ENCODE results near the gene MYCBP2. TPM values are rescaled to one million over a fixed set of nuclear protein-coding genes. Genes with fewer than 3 reads are reported as not detected.

Gene MYCBP2
- total RNA-seq, 4 donors from 2014 or later: 69.7 to 133 (median 116) TPM

- no peaks in the 10 kb centered on the region for H3K27me3 ChIP-seq
- H3K4me3 ChIP-seq: no peak overlapping the region
- TF ChIP-seq POLR2A (IDR thresholded peaks at IDR 0.05) (no peak), CTCF (IDR thresholded peaks at IDR 0.05) (no peak)
- intact Hi-C loops (cut with DNase I; ENCODE audit: low total_unique reads): no loop called here
- DNase-seq: no peak
- no peaks in the 10 kb centered on the region for H3K4me1 ChIP-seq
- H3K9me3 ChIP-seq: no peaks in the 10 kb centered on the region
- no peaks in the 10 kb centered on the region for H3K36me3 ChIP-seq
- no peak overlapping the region for H3K27ac ChIP-seq
These were observed 326.4 kb downstream of the MYCBP2 start for GRCh38 chr13:77000475-77000874.

Other genes with a start within 250 kb of the MYCBP2 start
- under 1 TPM in 1 of 4 donors, not detected in 3; 0.48 TPM for gene SCEL, start 208.6 kb upstream of the MYCBP2 start, total RNA-seq